Spleen (tissue), 11 donors: ENCODE measurements around the gene FOCAD. TPM values are rescaled to one million over a fixed set of nuclear protein-coding genes. Genes with fewer than 3 reads are reported as not detected.

Experiments used
- DNase-seq: peaks from one replicate; pipeline ENCODE4 v3.0.0-alpha.2; 2020
- H3K27ac ChIP-seq, 8 donors: fragments of 200-600 bp; sonication (generic) in 7 of 8; 1 replicate in 4 of 8; 2 replicates in 4 of 8; pipeline versions ENCODE4 v1.5.0 to v1.8.0; 2016 to 2021; ENCODE audit warnings: inconsistent platforms in 4 of 8, mild to moderate bottlenecking in 4 of 8, moderate library complexity in 1 of 8
- H3K27me3 ChIP-seq, 7 donors: fragments of 200-600 bp; sonication (generic) in 6 of 7; replicated peaks in 1 of 7; 1 replicate in 4 of 7; 2 replicates in 3 of 7; pipeline versions ENCODE4 v1.5.0 to v1.8.0; 2016 to 2021; ENCODE audit warnings: inconsistent platforms in 3 of 7, mild to moderate bottlenecking in 1 of 7
- H3K36me3 ChIP-seq, 6 donors: fragments of 200-600 bp; sonication (generic) in 5 of 6; 1 replicate in 4 of 6; 2 replicates in 2 of 6; pipeline versions ENCODE4 v1.5.0 to v1.8.0; 2016 to 2021; ENCODE audit warnings: inconsistent platforms in 2 of 6
- H3K4me1 ChIP-seq, 6 donors: fragments of 200-600 bp; sonication (generic) in 5 of 6; 1 replicate in 3 of 6; 2 replicates in 3 of 6; pipeline versions ENCODE4 v1.5.0 to v1.8.0; 2016 to 2021; ENCODE audit warnings: inconsistent platforms in 3 of 6
- H3K4me3 ChIP-seq, 8 donors: fragments of 200-600 bp; sonication (generic) in 7 of 8; 1 replicate in 4 of 8; 2 replicates in 4 of 8; pipeline versions ENCODE4 v1.5.0 to v1.8.0; 2016 to 2021; ENCODE audit warnings: inconsistent platforms in 4 of 8, mild to moderate bottlenecking in 4 of 8, moderate library complexity in 2 of 8
- H3K9me3 ChIP-seq, 8 donors: fragments of 200-600 bp; sonication (generic) in 7 of 8; 1 replicate in 4 of 8; 2 replicates in 4 of 8; pipeline versions ENCODE4 v1.5.0 to v1.8.0; 2016 to 2021; ENCODE audit warnings: inconsistent platforms in 4 of 8
- CTCF ChIP-seq, 11 experiments: fragments of 200-600 bp in 7 of 11; fragments of 450-650 bp in 4 of 11; sonication (generic) in 4 of 11; IDR thresholded peaks in 8 of 11; conservative IDR thresholded peaks in 3 of 11; 1 replicate in 7 of 11; 2 replicates in 4 of 11; pipeline versions ENCODE4 v1.4.0 to v1.8.0; 2016 to 2021; ENCODE audit warnings: antibody characterized with exemption in 11 of 11, inconsistent platforms in 4 of 11, mild to moderate bottlenecking in 1 of 11
- POLR2A ChIP-seq, 3 donors: fragments of 450-650 bp; IDR thresholded peaks; one replicate each; pipeline ENCODE4 v1.5.1; 2017; ENCODE audit warnings: antibody characterized with exemption in 3 of 3, mild to moderate bottlenecking in 1 of 3
- POLR2AphosphoS5 ChIP-seq, 3 donors: sonication (generic); formaldehyde crosslinking; IDR thresholded peaks; one replicate each; pipeline ENCODE4 v1.5.1; 2017; ENCODE audit warnings: antibody characterized with exemption in 3 of 3
- WGBS, 5 donors: extraction: QIAGEN DNeasy Blood & Tissue Kit in 3 of 5; methylation state at CpG; one replicate each; pipeline versions ENCODE4 v1.1.5 to v1.1.7; 2013 to 2018; 5-methylcytosine and 5-hydroxymethylcytosine counted together
- intact Hi-C: fragments of 100-400 bp; cut with DNase I; formaldehyde crosslinking; loops from one replicate; pipeline ENCODE4 v1.15.0; 2023; ENCODE audit warnings: low total_unique reads
- polyA plus RNA-seq, 3 donors: library from polyadenylated mRNA; stranded (reverse); fragments of 200-250 nt; gene quantifications; one replicate each; pipeline ENCODE4 v1.2.1, GENCODE V29; 2013
- total RNA-seq, 7 donors: library from RNA; depleted of rRNA in 3 of 7; stranded (reverse); fragments of >200 nt in 3 of 7; fragmentation: NEBNext Ultra II Directional in 4 of 7; extraction: Animal tissue kit (Norgen Biotek cat#: 25700) in 4 of 7; gene quantifications; one replicate each; pipeline versions ENCODE4 v1.1.0 to v1.2.1, GENCODE V29; 2016 to 2021
- donor health status: healthy with polysubstance abuse.
- donor health status: DM: no; HTN: no; CAD: no; lungs with moderate emphysema.
- donor health status: DM: no; HTN: no; CAD: no.
- donor health status: Bipolar disorder and iron deficiency.
- donor health status: healthy.
- donor health status: DM: no; HTN: no; CAD: no.
- donor health status: DM: yes; HTN: yes; CAD: no.

FOCAD gene
- total and polyA plus RNA-seq, 10 donors: 3.0 to 33.2 (median 18.6) TPM

GRCh38 chr9:20880271-20880670, 196.2 kb downstream of the FOCAD start:
- TF ChIP-seq POLR2AphosphoS5 (IDR thresholded peaks at IDR 0.05) (no peak), POLR2A (IDR thresholded peaks at IDR 0.05) (no peak), CTCF (IDR thresholded peaks at IDR 0.05 in 8 of 11, conservative IDR thresholded peaks at IDR 0.05 in 3 of 11) (no peak)
- Histone ChIP-seq H3K27me3 (no peaks in the 10 kb centered on the region), H3K36me3 (peaks cover 0 to 18% (median 2%) of the 10 kb centered on the region in 6 donors), H3K27ac (no peak overlapping the region), H3K4me3 (no peak overlapping the region), H3K4me1 (no peaks in the 10 kb centered on the region), H3K9me3 (no peaks in the 10 kb centered on the region)
- no peak for DNase-seq
- 83 to 96% (median 91%) methylated on average over 2 of the region's 2 CpGs for WGBS, 5 donors
- intact Hi-C loops: no loop called here

- 92 to 100% (median 96%) methylated on average over 2 of the region's 2 CpGs for WGBS, 5 donors
- no peak overlapping the region for H3K4me3 ChIP-seq
Measured at GRCh38 chr9:20880675-20881074, 196.6 kb downstream of the FOCAD start.

GRCh38 chr9:20884985-20885593, 201.0 kb downstream of the FOCAD start:
- no peaks in the 10 kb centered on the region for H3K9me3 ChIP-seq
- peaks cover 0 to 18% (median 2%) of the 10 kb centered on the region in 6 donors for H3K36me3 ChIP-seq
- no peaks in the 10 kb centered on the region for H3K4me1 ChIP-seq
- H3K27me3 ChIP-seq: no peaks in the 10 kb centered on the region
- intact Hi-C loops: loop anchor here (5.0 kb wide), 1 partner anchor 227 kb away; no protein-coding TSS in a partner anchor
- DNase-seq: peak; percentile 80
- TF ChIP-seq CTCF (IDR thresholded peaks at IDR 0.05 in 8 of 11, conservative IDR thresholded peaks at IDR 0.05 in 3 of 11) (peak in 9 of 11 experiments; percentile 34 to 69 (median 54)), POLR2AphosphoS5 (IDR thresholded peaks at IDR 0.05) (no peak), POLR2A (IDR thresholded peaks at IDR 0.05) (no peak)
- no peak overlapping the region for H3K4me3 ChIP-seq
- no peak overlapping the region for H3K27ac ChIP-seq
- WGBS, 5 donors: 69 to 76% (median 71%) methylated on average over 5 of the region's 5 CpGs

More at GRCh38 chr9:20880675-20881074, 196.6 kb downstream of the FOCAD start:
- intact Hi-C loops: no loop called here
- no peaks in the 10 kb centered on the region for H3K9me3 ChIP-seq
- no peaks in the 10 kb centered on the region for H3K4me1 ChIP-seq
- no peak overlapping the region for H3K27ac ChIP-seq
- no peak for DNase-seq
- no peaks in the 10 kb centered on the region for H3K27me3 ChIP-seq
- H3K36me3 ChIP-seq: peaks cover 0 to 18% (median 2%) of the 10 kb centered on the region in 6 donors
- TF ChIP-seq CTCF (IDR thresholded peaks at IDR 0.05 in 8 of 11, conservative IDR thresholded peaks at IDR 0.05 in 3 of 11) (no peak), POLR2A (IDR thresholded peaks at IDR 0.05) (no peak)

- TF ChIP-seq POLR2A (IDR thresholded peaks at IDR 0.05): no peak
- TF ChIP-seq POLR2AphosphoS5 (IDR thresholded peaks at IDR 0.05): no peak
- TF ChIP-seq CTCF (IDR thresholded peaks at IDR 0.05 in 8 of 11, conservative IDR thresholded peaks at IDR 0.05 in 3 of 11): no peak
- H3K4me1 ChIP-seq: no peaks in the 10 kb centered on the region
- no peaks in the 10 kb centered on the region for H3K27me3 ChIP-seq
- intact Hi-C loops: no loop called here
- H3K4me3 ChIP-seq: no peak overlapping the region
- DNase-seq: no peak
- no peaks in the 10 kb centered on the region for H3K9me3 ChIP-seq
- H3K27ac ChIP-seq: no peak overlapping the region
- no peaks in the 10 kb centered on the region for H3K36me3 ChIP-seq
Measured at GRCh38 chr9:20898885-20899554, 215.0 kb downstream of the FOCAD start.
